HepG2 (cell line): ENCODE results near the gene TMEM41B. TPM values are rescaled to one million over a fixed set of nuclear protein-coding genes. Genes with fewer than 3 reads are reported as not detected.

ENCODE experiments used
- ATAC-seq: fragments of 200-7000 bp; cut with Tn5 transposase; 3 replicates; pipeline ENCODE4 v1.9.1; 2020; ENCODE audit warnings: mild to moderate bottlenecking, moderate library complexity
- BruUV-seq: library from RNA; stranded (reverse); fragments of 400-500 nt; replicated peaks from 2 replicates; lab custom pipeline; 2021; lab: Mats Ljungman, UMichigan
- CTCF ChIA-PET: fragments of 300-600 bp; formaldehyde crosslinking; extraction: SDS; loops from one replicate; lab custom pipeline; 2021; ENCODE audit warnings: low total read pairs, inconsistent platforms, low intra/inter-chr PET ratio; lab: Yijun Ruan, JAX
- POLR2A ChIA-PET: fragments of 350-600 bp; sonication (Branson Sonifier 250); formaldehyde crosslinking; loops from one replicate; lab custom pipeline; 2020; ENCODE audit warnings: antibody characterized with exemption, inconsistent platforms; lab: Yijun Ruan, JAX
- DNase-seq: peaks from one replicate; pipeline ENCODE4 v3.0.0-alpha.2; 2015; ENCODE audit warnings: low spot score
- FAIRE-seq: peaks from 3 replicates; lab custom pipeline; 2011; peaks lifted over from hg19 to GRCh38; lab: Jason Lieb, UNC
- H2AFZ ChIP-seq: one replicate; pipeline ENCODE4 v1.6.1; 2011; ENCODE audit warnings: low read length, inconsistent platforms
- H3K27ac ChIP-seq: fragments of 300-600 bp; 3 replicates; pipeline ENCODE4 v1.8.0; 2011; ENCODE audit warnings: mixed run types, mild to moderate bottlenecking, mixed read lengths, low read length, inconsistent platforms; ENCODE audit not compliant: insufficient read depth; ENCODE audit errors: extremely low read length
- H3K27me3 ChIP-seq, 2 experiments: fragments of 200-600 bp in 1 of 2; 2 replicates in 1 of 2; 3 replicates in 1 of 2; pipeline versions ENCODE4 v1.6.0 to v1.8.0; 2011; ENCODE audit warnings: low read length in 2 of 2, mild to moderate bottlenecking in 2 of 2, moderate library complexity in 2 of 2, inconsistent platforms in 1 of 2; ENCODE audit not compliant: insufficient read depth in 2 of 2, control insufficient read depth in 1 of 2
- H3K36me3 ChIP-seq, 2 experiments: fragments of 200-600 bp in 1 of 2; replicated peaks in 1 of 2; 2 replicates in 1 of 2; 3 replicates in 1 of 2; pipeline versions ENCODE4 v1.5.1 to v1.8.0; 2011; ENCODE audit warnings: low read length in 2 of 2, inconsistent platforms in 1 of 2; ENCODE audit not compliant: insufficient read depth in 2 of 2, control insufficient read depth in 1 of 2
- H3K4me1 ChIP-seq: 2 replicates; pipeline ENCODE4 v1.5.1; 2012; ENCODE audit warnings: low read length, inconsistent platforms; ENCODE audit not compliant: insufficient read depth
- H3K4me2 ChIP-seq: 2 replicates; pipeline ENCODE4 v1.6.0; 2011; ENCODE audit warnings: low read depth, low read length, inconsistent platforms
- H3K4me3 ChIP-seq, 3 experiments: fragments of 200-600 bp in 1 of 3; sonication (generic), shearing (Covaris generic) in 1 of 3; replicated peaks in 1 of 3; 2 replicates each; pipeline ENCODE4 v1.5.1; 2011 to 2016; ENCODE audit warnings: low read length in 3 of 3, inconsistent platforms in 2 of 3, low read depth in 2 of 3, mild to moderate bottlenecking in 2 of 3, control low read depth in 1 of 3, mixed read lengths in 1 of 3; ENCODE audit not compliant: insufficient read depth in 1 of 3
- H3K79me2 ChIP-seq: one replicate; pipeline ENCODE4 v1.6.1; 2011; ENCODE audit warnings: low read length, inconsistent platforms; ENCODE audit not compliant: insufficient read depth
- H3K9ac ChIP-seq: 2 replicates; pipeline ENCODE4 v1.6.0; 2011; ENCODE audit warnings: mild to moderate bottlenecking, low read depth, low read length, inconsistent platforms; ENCODE audit not compliant: insufficient read depth
- H3K9me3 ChIP-seq: 2 replicates; pipeline ENCODE4 v1.5.1; 2012; ENCODE audit warnings: mild to moderate bottlenecking, low read length
- H4K20me1 ChIP-seq: 2 replicates; pipeline ENCODE4 v1.6.0; 2011; ENCODE audit warnings: inconsistent platforms, mild to moderate bottlenecking, low read length, moderate library complexity; ENCODE audit not compliant: insufficient read depth
- FOXK2 ChIP-seq: fragments of 450-650 bp; IDR thresholded peaks from 2 replicates; pipeline ENCODE4 v1.6.1; 2016
- FOXP1 ChIP-seq, 2 experiments: fragments of 450-650 bp in 1 of 2; IDR thresholded peaks; 2 replicates each; pipeline ENCODE4 v1.6.1; 2017 to 2018; ENCODE audit warnings: antibody characterized with exemption in 1 of 2
- MAFG ChIP-seq: sonication (generic); formaldehyde crosslinking; IDR thresholded peaks from 2 replicates; pipeline ENCODE4 v1.5.1; 2020; ENCODE audit warnings: mild to moderate bottlenecking, missing genetic modification reagents
- MATR3 ChIP-seq: sonication (generic); formaldehyde crosslinking; IDR thresholded peaks from 2 replicates; pipeline ENCODE4 v1.4.0; 2020; ENCODE audit warnings: missing genetic modification reagents
- RXRB ChIP-seq: IDR thresholded peaks from 2 replicates; pipeline ENCODE4 v1.6.1; 2016; ENCODE audit warnings: borderline replicate concordance, missing genetic modification reagents, missing compliant biosample characterization
- TBX2 ChIP-seq: sonication (generic); formaldehyde crosslinking; IDR thresholded peaks from 2 replicates; pipeline ENCODE4 v1.5.0; 2020; ENCODE audit warnings: missing genetic modification reagents, mild to moderate bottlenecking, borderline replicate concordance
- ZNF501 ChIP-seq: sonication (generic); formaldehyde crosslinking; IDR thresholded peaks from 2 replicates; pipeline ENCODE4 v1.5.1; 2020; ENCODE audit warnings: mild to moderate bottlenecking, moderate library complexity, missing genetic modification reagents
- ZNF569 ChIP-seq: sonication (generic); formaldehyde crosslinking; IDR thresholded peaks from 2 replicates; pipeline ENCODE4 v1.5.0; 2020; ENCODE audit warnings: mild to moderate bottlenecking, missing genetic modification reagents, moderate library complexity, borderline replicate concordance
- ZNF841 ChIP-seq: sonication (generic); formaldehyde crosslinking; IDR thresholded peaks from 2 replicates; pipeline ENCODE4 v1.8.1; 2023; ENCODE audit warnings: missing genetic modification reagents, borderline replicate concordance
- ZSCAN20 ChIP-seq: sonication (generic); formaldehyde crosslinking; IDR thresholded peaks from 2 replicates; pipeline ENCODE4 v1.4.0; 2020; ENCODE audit warnings: missing genetic modification reagents, mild to moderate bottlenecking, borderline replicate concordance
- WGBS: methylation state at CpG from one replicate; pipeline ENCODE4 v1.1.6; 2017; ENCODE audit warnings: low lambda C conversion rate; 5-methylcytosine and 5-hydroxymethylcytosine counted together
- in situ Hi-C: cut with HindIII; loops from 2 replicates; pipeline ENCODE4 v1.10.0; 2017; ENCODE audit warnings: low pct_unique_long_range_greater_than_20kb; ENCODE audit not compliant: extremely low pct_ligation_motif_present
- intact Hi-C: fragments of 100-400 bp; cut with micrococcal nuclease; formaldehyde crosslinking; loops from one replicate; pipeline ENCODE4 v1.10.0; 2022; ENCODE audit not compliant: unreplicated experiment
- polyA plus RNA-seq, 8 experiments: library from polyadenylated mRNA; depleted of rRNA in 3 of 8; stranded (reverse) in 7 of 8; unstranded in 1 of 8; fragments of >200 nt; fragmentation: Illumina TruSeq in 4 of 8; extraction: Trizol in 4 of 8; gene quantifications; 2 replicates each; pipeline versions ENCODE4 v1.2.1 to v1.2.3, GENCODE V29; 2011 to 2016; ENCODE audit warnings: low read depth in 4 of 8, missing spikeins in 1 of 8, mixed read lengths in 1 of 8; ENCODE audit not compliant: insufficient read depth in 1 of 8
- total RNA-seq, 5 experiments: library from RNA; depleted of rRNA; stranded (reverse); fragments of >200 nt; fragmentation: Illumina TruSeq; extraction: Trizol; gene quantifications; 2 replicates each; pipeline ENCODE4 v1.2.3, GENCODE V29; 2016; ENCODE audit warnings: low read depth in 1 of 5
- TF ChIP-seq, protein P1 (sequence below): sonication (generic); formaldehyde crosslinking; IDR thresholded peaks from 2 replicates; pipeline ENCODE4 v1.5.0; 2020; ENCODE audit warnings: mild to moderate bottlenecking, missing genetic modification reagents, moderate library complexity
- TF ChIP-seq, protein P2 (sequence below): sonication (generic); formaldehyde crosslinking; IDR thresholded peaks from 2 replicates; pipeline ENCODE4 v1.8.0; 2022; ENCODE audit warnings: mild to moderate bottlenecking, missing genetic modification reagents; ENCODE audit not compliant: insufficient replicate concordance

Gene TMEM41B
- total and polyA plus RNA-seq, 2 of the 13 experiments (the other 11 are each of a cell fraction or from before 2014, with no cell fraction given) = 36.8 to 48.1 TPM

DNA sequence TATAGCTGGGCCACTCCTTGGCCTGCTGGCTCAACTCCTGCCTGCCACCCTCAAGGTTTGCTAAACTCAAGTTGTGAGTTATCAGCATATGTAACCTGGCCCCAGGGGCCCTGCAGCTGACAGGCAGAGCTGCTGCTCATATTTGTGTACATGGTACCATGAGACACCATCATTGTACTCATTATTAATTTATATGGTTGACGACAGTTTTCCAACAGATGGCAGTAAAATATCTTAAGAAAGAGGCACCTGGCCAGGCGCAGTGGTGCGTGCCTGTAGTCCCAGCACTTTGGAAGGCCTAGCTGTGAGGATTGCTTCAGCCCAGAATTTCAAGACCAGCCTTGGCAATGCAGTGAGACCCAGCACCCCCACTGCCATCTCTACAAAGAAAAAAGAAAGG is 37.8 kb downstream of the TMEM41B start:
- POLR2A ChIA-PET = no interaction called here
- CTCF ChIA-PET = no interaction called here
- TF ChIP-seq, protein P1, sequence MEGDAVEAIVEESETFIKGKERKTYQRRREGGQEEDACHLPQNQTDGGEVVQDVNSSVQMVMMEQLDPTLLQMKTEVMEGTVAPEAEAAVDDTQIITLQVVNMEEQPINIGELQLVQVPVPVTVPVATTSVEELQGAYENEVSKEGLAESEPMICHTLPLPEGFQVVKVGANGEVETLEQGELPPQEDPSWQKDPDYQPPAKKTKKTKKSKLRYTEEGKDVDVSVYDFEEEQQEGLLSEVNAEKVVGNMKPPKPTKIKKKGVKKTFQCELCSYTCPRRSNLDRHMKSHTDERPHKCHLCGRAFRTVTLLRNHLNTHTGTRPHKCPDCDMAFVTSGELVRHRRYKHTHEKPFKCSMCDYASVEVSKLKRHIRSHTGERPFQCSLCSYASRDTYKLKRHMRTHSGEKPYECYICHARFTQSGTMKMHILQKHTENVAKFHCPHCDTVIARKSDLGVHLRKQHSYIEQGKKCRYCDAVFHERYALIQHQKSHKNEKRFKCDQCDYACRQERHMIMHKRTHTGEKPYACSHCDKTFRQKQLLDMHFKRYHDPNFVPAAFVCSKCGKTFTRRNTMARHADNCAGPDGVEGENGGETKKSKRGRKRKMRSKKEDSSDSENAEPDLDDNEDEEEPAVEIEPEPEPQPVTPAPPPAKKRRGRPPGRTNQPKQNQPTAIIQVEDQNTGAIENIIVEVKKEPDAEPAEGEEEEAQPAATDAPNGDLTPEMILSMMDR (CRISPR knock-in tag) = peak; percentile 30; the same call in 1 of the 2 replicates
- TF ChIP-seq FOXK2 = no peak
- in situ Hi-C loops = no loop called here
- Histone ChIP-seq H3K79me2 (no peaks in the 10 kb centered on the region), H3K27ac (no peak overlapping the region), H3K4me1 (no peaks in the 10 kb centered on the region), H3K9me3 (no peaks in the 10 kb centered on the region), H2AFZ (no peak overlapping the region), H3K36me3 (0 out of 5 replicates have a peak, but pooled peaks cover 0 to 2% of the 10 kb centered on the region in 2 experiments), H3K4me3 (no peak overlapping the region), H3K4me2 (no peak overlapping the region), H3K27me3 (no peaks in the 10 kb centered on the region), H3K9ac (no peak overlapping the region), H4K20me1 (no peaks in the 10 kb centered on the region)
- FAIRE-seq (no peak), DNase-seq (no peak), ATAC-seq (no peak; the same call in 2 of the 3 replicates)
- BruUV-seq = no TSS peak
- 95% methylated on average over 3 of the region's 3 CpGs for WGBS
- intact Hi-C loops = no loop called here

DNA sequence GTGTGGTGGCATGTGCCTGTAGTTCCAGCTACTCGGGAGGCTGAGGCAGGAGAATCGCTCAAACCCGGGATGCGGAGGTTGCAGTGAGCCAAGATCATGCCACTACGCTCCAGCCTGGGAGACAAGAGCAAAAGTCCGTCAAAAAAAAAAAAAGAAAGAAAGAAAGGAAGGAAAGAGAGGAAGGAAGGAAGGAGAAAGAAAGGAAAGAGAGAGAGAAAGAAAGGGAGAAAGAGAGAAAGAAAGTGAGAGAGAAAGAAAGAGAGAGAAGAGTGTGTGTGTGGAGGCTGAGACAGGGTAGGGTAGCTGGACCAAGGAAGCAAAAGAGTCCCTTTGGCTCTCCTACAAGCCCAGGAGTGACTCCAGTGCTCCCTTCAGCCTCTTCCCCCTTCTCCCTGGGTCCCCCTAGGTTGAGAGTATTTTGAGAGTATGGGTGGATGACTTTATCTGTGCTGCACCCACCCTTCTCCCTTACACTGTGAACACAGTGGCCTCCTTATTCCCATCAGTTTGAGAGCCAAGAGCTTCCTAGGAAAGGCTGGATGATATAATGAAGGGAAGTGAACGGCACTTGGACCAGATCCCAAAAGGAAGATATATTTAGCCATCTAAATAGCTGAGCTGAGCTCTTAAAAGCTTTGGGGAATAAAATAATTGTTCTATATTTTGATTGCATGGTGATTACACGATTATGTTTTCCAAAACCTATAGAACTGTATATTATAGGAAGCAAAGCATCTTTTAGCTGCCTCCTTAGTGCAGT is 39.7 kb downstream of the TMEM41B start:
- Histone ChIP-seq H3K79me2 (no peaks in the 10 kb centered on the region), H2AFZ (no peak overlapping the region), H3K27ac (no peak overlapping the region), H4K20me1 (no peaks in the 10 kb centered on the region), H3K9ac (no peak overlapping the region), H3K9me3 (no peaks in the 10 kb centered on the region), H3K4me1 (0 out of 2 replicates have a peak, but pooled peaks cover 2% of the 10 kb centered on the region), H3K4me3 (no peak overlapping the region), H3K36me3 (no peaks in the 10 kb centered on the region), H3K27me3 (no peaks in the 10 kb centered on the region), H3K4me2 (no peak overlapping the region)
- peak; percentile 17; the same call in 1 of the 3 replicates for ATAC-seq
- CTCF ChIA-PET = no interaction called here
- 94% methylated on average over 8 of the region's 8 CpGs for WGBS
- intact Hi-C loops (no loop called here), in situ Hi-C loops (no loop called here)
- DNase-seq = no peak
- POLR2A ChIA-PET = interaction anchor here (1.1 to 1.2 kb wide), 2 partner anchors 9 to 110 kb away, joined by 3 to 4 read pairs; partner anchors contain the start of genes DENND5A and IPO7
- no TSS peak for BruUV-seq
- FAIRE-seq = no peak
- TF ChIP-seq RXRB (CRISPR knock-in tag) = no peak
- no peak for TF ChIP-seq MATR3 (CRISPR knock-in tag)
- TF ChIP-seq FOXP1 (IDR thresholded peaks at IDR 0.05) = no peak
- no peak for TF ChIP-seq FOXP1 (CRISPR knock-in tag; IDR thresholded peaks at IDR 0.05)
- no peak for TF ChIP-seq MAFG (CRISPR knock-in tag)
- TF ChIP-seq ZNF841 = no peak
- TF ChIP-seq FOXK2 = no peak
- TF ChIP-seq, protein P2, sequence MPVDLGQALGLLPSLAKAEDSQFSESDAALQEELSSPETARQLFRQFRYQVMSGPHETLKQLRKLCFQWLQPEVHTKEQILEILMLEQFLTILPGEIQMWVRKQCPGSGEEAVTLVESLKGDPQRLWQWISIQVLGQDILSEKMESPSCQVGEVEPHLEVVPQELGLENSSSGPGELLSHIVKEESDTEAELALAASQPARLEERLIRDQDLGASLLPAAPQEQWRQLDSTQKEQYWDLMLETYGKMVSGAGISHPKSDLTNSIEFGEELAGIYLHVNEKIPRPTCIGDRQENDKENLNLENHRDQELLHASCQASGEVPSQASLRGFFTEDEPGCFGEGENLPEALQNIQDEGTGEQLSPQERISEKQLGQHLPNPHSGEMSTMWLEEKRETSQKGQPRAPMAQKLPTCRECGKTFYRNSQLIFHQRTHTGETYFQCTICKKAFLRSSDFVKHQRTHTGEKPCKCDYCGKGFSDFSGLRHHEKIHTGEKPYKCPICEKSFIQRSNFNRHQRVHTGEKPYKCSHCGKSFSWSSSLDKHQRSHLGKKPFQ (CRISPR knock-in tag) = no peak
- no peak for TF ChIP-seq TBX2 (CRISPR knock-in tag)
- no peak for TF ChIP-seq ZNF501 (CRISPR knock-in tag)
- no peak for TF ChIP-seq ZSCAN20 (CRISPR knock-in tag)
- TF ChIP-seq ZNF569 (CRISPR knock-in tag) = no peak
